Nephron (organoid): ENCODE measurements around the gene CCL21.
"Not testable (repeated sequence)": the region's sequence is repeated elsewhere in the genome, so short reads cannot be mapped to it uniquely, and the experiment has no call there.

Experiments used
- H3K27ac Mint-ChIP-seq, 3 experiments: 2 replicates each; pipeline ENCODE4 v1.8.0; 2020; ENCODE audit warnings: mixed read lengths in 3 of 3, mild to moderate bottlenecking in 2 of 3, moderate library complexity in 1 of 3
- H3K27me3 Mint-ChIP-seq: 2 replicates; pipeline ENCODE4 v1.8.0; 2021; ENCODE audit warnings: low read depth, mild to moderate bottlenecking, moderate library complexity, mixed read lengths
- H3K36me3 Mint-ChIP-seq: 2 replicates; pipeline ENCODE4 v1.8.0; 2020; ENCODE audit warnings: low read depth, mixed read lengths
- H3K4me1 Mint-ChIP-seq: 2 replicates; pipeline ENCODE4 v1.8.0; 2020; ENCODE audit warnings: mixed read lengths
- H3K4me3 Mint-ChIP-seq, 3 experiments: 2 replicates each; pipeline ENCODE4 v1.8.0; 2020; ENCODE audit warnings: mild to moderate bottlenecking in 3 of 3, mixed read lengths in 3 of 3, moderate library complexity in 2 of 3
- H3K9me3 Mint-ChIP-seq: 2 replicates; pipeline ENCODE4 v1.8.0; 2020; ENCODE audit warnings: mixed read lengths
- CTCF ChIP-seq, 3 experiments: fragments of 200-600 bp; sonication (generic); IDR thresholded peaks; one replicate each; pipeline ENCODE4 v1.5.0; 2021; ENCODE audit warnings: antibody characterized with exemption in 3 of 3; ENCODE audit not compliant: unreplicated experiment in 3 of 3

Gene CCL21

GRCh38 chr9:34710023-34710422 is at the start of gene CCL21:
Gene CCL21 (minus strand): TSS chr9:34710136. CDS start chr9:34710066, 70 bp downstream.
- Mint-ChIP-seq H3K9me3 (peaks cover 16% of the 10 kb centered on the region), H3K4me1 (peaks cover 22% of the 10 kb centered on the region), H3K27ac (peak within 1 kb of the TSS; percentile 82 to 87 (median 86)), H3K27me3 (no peaks in the 10 kb centered on the region), H3K36me3 (no peaks in the 10 kb centered on the region), H3K4me3 (peak within 1 kb of the TSS in 2 of 3 experiments; percentile 15 to 41)
- TF ChIP-seq CTCF (IDR thresholded peaks at IDR 0.05; ENCODE audit: unreplicated experiment in 3 of 3), result no peak

GRCh38 chr9:34759432-34760134 is 49.6 kb upstream of the CCL21 start:
- peaks cover 9% of the 10 kb centered on the region for H3K9me3 Mint-ChIP-seq
- H3K27me3 Mint-ChIP-seq, result peaks cover 28% of the 10 kb centered on the region
- no peaks in the 10 kb centered on the region for H3K36me3 Mint-ChIP-seq
- H3K4me1 Mint-ChIP-seq, result peaks cover 11% of the 10 kb centered on the region
- no peak for TF ChIP-seq CTCF (IDR thresholded peaks at IDR 0.05; ENCODE audit: unreplicated experiment in 3 of 3)
- no peak overlapping the region for H3K27ac Mint-ChIP-seq
- H3K4me3 Mint-ChIP-seq, result no peak overlapping the region

GRCh38 chr9:34750320-34750719 is 40.4 kb upstream of the CCL21 start:
- H3K27ac Mint-ChIP-seq, H3K4me1 Mint-ChIP-seq, H3K36me3 Mint-ChIP-seq, H3K4me3 Mint-ChIP-seq: not testable (repeated sequence)
- peaks cover 11% of the 10 kb centered on the region for H3K9me3 Mint-ChIP-seq
- peaks cover 27% of the 10 kb centered on the region for H3K27me3 Mint-ChIP-seq

- Mint-ChIP-seq H3K4me1 (peaks cover 13% of the 10 kb centered on the region), H3K36me3 (no peaks in the 10 kb centered on the region)
Observed at GRCh38 chr9:34746526-34746925, 36.6 kb upstream of the CCL21 start.

GRCh38 chr9:34744295-34745221 is 34.6 kb upstream of the CCL21 start:
- Mint-ChIP-seq H3K9me3 (peaks cover 3% of the 10 kb centered on the region), H3K4me1 (peaks cover 14% of the 10 kb centered on the region), H3K36me3 (no peaks in the 10 kb centered on the region), H3K27me3 (no peaks in the 10 kb centered on the region), H3K4me3 (no peak overlapping the region), H3K27ac (no peak overlapping the region)
- TF ChIP-seq CTCF (IDR thresholded peaks at IDR 0.05; ENCODE audit: unreplicated experiment in 3 of 3), result no peak

More at GRCh38 chr9:34746526-34746925, 36.6 kb upstream of the CCL21 start:
- TF ChIP-seq CTCF (IDR thresholded peaks at IDR 0.05; ENCODE audit: unreplicated experiment in 3 of 3), result no peak
- Mint-ChIP-seq H3K27ac (no peak overlapping the region), H3K4me3 (no peak overlapping the region), H3K27me3 (peaks cover 11% of the 10 kb centered on the region), H3K9me3 (peaks cover 3% of the 10 kb centered on the region)

- no peaks in the 10 kb centered on the region for H3K27me3 Mint-ChIP-seq
- H3K36me3 Mint-ChIP-seq, result no peaks in the 10 kb centered on the region
- H3K27ac Mint-ChIP-seq, result no peak overlapping the region
- peaks cover 3% of the 10 kb centered on the region for H3K9me3 Mint-ChIP-seq
- H3K4me3 Mint-ChIP-seq, result no peak overlapping the region
- TF ChIP-seq CTCF (IDR thresholded peaks at IDR 0.05; ENCODE audit: unreplicated experiment in 3 of 3), result no peak
- peaks cover 14% of the 10 kb centered on the region for H3K4me1 Mint-ChIP-seq
Observed at GRCh38 chr9:34742710-34743109, 32.8 kb upstream of the CCL21 start.
